ENCODE measurements around the gene LSAMP. TPM values are rescaled to one million over a fixed set of nuclear protein-coding genes. Genes with fewer than 3 reads are reported as not detected.

Gene LSAMP
- polyA plus RNA-seq, 1 of the 3 experiments (the other 2 are of a cell fraction): 6.6 TPM

- Histone ChIP-seq H3K4me1 (ENCODE audit: control insufficient read depth in 1 of 2, insufficient read depth in 2 of 2, low read depth in 1 of 2, low read length in 1 of 2) (peaks cover 0 to 6% of the 10 kb centered on the region in 2 experiments; a peak in 2 of 4 replicates), H3K79me2 (ENCODE audit: insufficient read depth) (no peaks in the 10 kb centered on the region), H3K9ac (no peak overlapping the region), H3K4me2 (no peak overlapping the region), H3K36me3 (replicated peaks in 1 of 2; ENCODE audit: control insufficient read depth in 1 of 2, insufficient read depth in 2 of 2, low read length in 1 of 2) (no peaks in the 10 kb centered on the region), H2AFZ (ENCODE audit: low read depth) (no peak overlapping the region), H3K9me2 (no peaks in the 10 kb centered on the region), H3F3A (replicated peaks; ENCODE audit: insufficient read depth) (peaks cover 13% of the 10 kb centered on the region), H3K27me3 (ENCODE audit: insufficient read depth) (no peaks in the 10 kb centered on the region), H3K27ac (ENCODE audit: low read depth in 2 of 2, low read length in 1 of 2) (no peak overlapping the region), H3K9me3 (no peaks in the 10 kb centered on the region), H3K4me3 (ENCODE audit: low read depth in 2 of 2, low read length in 1 of 2) (no peak overlapping the region), H4K20me1 (ENCODE audit: insufficient read depth) (no peaks in the 10 kb centered on the region)
- TF ChIP-seq FOXJ3 (CRISPR knock-in tag; IDR thresholded peaks at IDR 0.05) (no peak), MAX (IDR thresholded peaks at IDR 0.05; ENCODE audit: low read depth) (no peak), RCOR1 (IDR thresholded peaks at IDR 0.05; ENCODE audit: low read length) (no peak)
- 88% methylated on average over 3 of the region's 3 CpGs for WGBS (ENCODE audit: low lambda C conversion rate)
- ChIA-PET POLR2A (no interaction called here), CTCF (interaction anchor here (1.7 kb wide), 1 partner anchor 16 kb away, joined by 9 read pairs; no protein-coding TSS in a partner anchor)
- DNase-seq: no peak
Measured at GRCh38 chr3:116469546-116469945, 24.3 kb upstream of the LSAMP start.

GRCh38 chr3:116464276-116464798 is 19.1 kb upstream of the LSAMP start:
- Histone ChIP-seq H3K27ac (ENCODE audit: low read depth in 2 of 2, low read length in 1 of 2) (no peak overlapping the region), H3K79me2 (ENCODE audit: insufficient read depth) (no peaks in the 10 kb centered on the region), H3K9ac (no peak overlapping the region), H3K4me2 (no peak overlapping the region), H3K4me1 (ENCODE audit: control insufficient read depth in 1 of 2, insufficient read depth in 2 of 2, low read depth in 1 of 2, low read length in 1 of 2) (no peaks in the 10 kb centered on the region; a peak in 1 of 4 replicates), H3K36me3 (replicated peaks in 1 of 2; ENCODE audit: control insufficient read depth in 1 of 2, insufficient read depth in 2 of 2, low read length in 1 of 2) (no peaks in the 10 kb centered on the region), H3F3A (replicated peaks; ENCODE audit: insufficient read depth) (no peaks in the 10 kb centered on the region), H4K20me1 (ENCODE audit: insufficient read depth) (no peaks in the 10 kb centered on the region), H3K27me3 (ENCODE audit: insufficient read depth) (no peaks in the 10 kb centered on the region), H2AFZ (ENCODE audit: low read depth) (no peak overlapping the region), H3K9me2 (no peaks in the 10 kb centered on the region), H3K4me3 (ENCODE audit: low read depth in 2 of 2, low read length in 1 of 2) (no peak overlapping the region), H3K9me3 (no peaks in the 10 kb centered on the region)
- 60% methylated on average over 1 of the region's 1 CpG for WGBS (ENCODE audit: low lambda C conversion rate)
- TF ChIP-seq PBX3 (IDR thresholded peaks at IDR 0.05) (no peak), RFX5 (IDR thresholded peaks at IDR 0.05; ENCODE audit: low read length) (no peak), FOXJ3 (CRISPR knock-in tag; IDR thresholded peaks at IDR 0.05) (no peak), ELF1 (IDR thresholded peaks at IDR 0.05) (no peak), REST (IDR thresholded peaks at IDR 0.05; ENCODE audit: low read depth, low read length) (no peak), EZH2phosphoT487 (IDR thresholded peaks at IDR 0.05; ENCODE audit: borderline replicate concordance, low read depth) (no peak), FOSL2 (IDR thresholded peaks at IDR 0.05; ENCODE audit: borderline replicate concordance, low read depth) (no peak), FOXM1 (IDR thresholded peaks at IDR 0.05; ENCODE audit: low read depth) (no peak), NRF1 (IDR thresholded peaks at IDR 0.05; ENCODE audit: low read depth, low read length) (no peak), MXI1 (IDR thresholded peaks at IDR 0.05; ENCODE audit: low read depth, low read length) (no peak), POLR2AphosphoS5 (IDR thresholded peaks at IDR 0.05; ENCODE audit: low read depth, low read length) (no peak), MAX (IDR thresholded peaks at IDR 0.05; ENCODE audit: low read depth) (no peak), MEF2A (IDR thresholded peaks at IDR 0.05; ENCODE audit: borderline replicate concordance, low read depth) (no peak), SIN3A (IDR thresholded peaks at IDR 0.05; ENCODE audit: borderline replicate concordance, low read depth, low read length) (no peak), YY1 (IDR thresholded peaks at IDR 0.05; ENCODE audit: low read depth) (no peak)
- CTCF ChIA-PET: no interaction called here
- POLR2A ChIA-PET: no interaction called here
- no peak for DNase-seq

All from SK-N-SH (cell line).